GM21526 (cell line): ENCODE results near the gene IQGAP3.
"Not testable (repeated sequence)": the region's sequence is repeated elsewhere in the genome, so short reads cannot be mapped to it uniquely, and the experiment has no call there.

Experiments
- ATAC-seq: cut with Tn5 transposase; IDR thresholded peaks from one replicate; pipeline ENCODE4 v1.9.1; 2021; ENCODE audit warnings: moderate library complexity; ENCODE audit not compliant: unreplicated experiment, low FRiP score

IQGAP3 gene

GRCh38 chr1:156577550-156577949 lies 5.2 kb upstream of the IQGAP3 start:
- ATAC-seq: no peak

- no peak for ATAC-seq
Observed at GRCh38 chr1:156574039-156574633, 1.8 kb upstream of the IQGAP3 start.

GRCh38 chr1:156572663-156573018 lies 276 bp upstream of the IQGAP3 start:
- no peak for ATAC-seq

- ATAC-seq: no peak
Observed at GRCh38 chr1:156571261-156571852, 1.0 kb downstream of the IQGAP3 start.

GRCh38 chr1:156566436-156566835 lies 5.9 kb downstream of the IQGAP3 start:
- ATAC-seq: no peak

GRCh38 chr1:156565519-156565918 lies 6.8 kb downstream of the IQGAP3 start:
- no peak for ATAC-seq

- ATAC-seq: no peak
Observed at GRCh38 chr1:156560585-156561163, 11.7 kb downstream of the IQGAP3 start.

GRCh38 chr1:156559797-156560385 lies 12.5 kb downstream of the IQGAP3 start:
- ATAC-seq: no peak

GRCh38 chr1:156559086-156559796 lies 13.1 kb downstream of the IQGAP3 start:
- no peak for ATAC-seq

- no peak for ATAC-seq
Observed at GRCh38 chr1:156556354-156556753, 16.0 kb downstream of the IQGAP3 start.

- ATAC-seq: no peak
Observed at GRCh38 chr1:156555715-156556114, 16.6 kb downstream of the IQGAP3 start.

GRCh38 chr1:156554971-156555370 lies 17.4 kb downstream of the IQGAP3 start:
- ATAC-seq: no peak

- no peak for ATAC-seq
Observed at GRCh38 chr1:156553860-156554485, 18.4 kb downstream of the IQGAP3 start.

- ATAC-seq: not testable (repeated sequence)
Observed at GRCh38 chr1:156552937-156553336, 19.4 kb downstream of the IQGAP3 start.

- no peak for ATAC-seq
Observed at GRCh38 chr1:156552518-156552917, 19.8 kb downstream of the IQGAP3 start.

- no peak for ATAC-seq
Observed at GRCh38 chr1:156551869-156552268, 20.5 kb downstream of the IQGAP3 start.

- ATAC-seq: no peak
Observed at GRCh38 chr1:156551066-156551643, 21.2 kb downstream of the IQGAP3 start.

GRCh38 chr1:156550346-156550745 lies 22.0 kb downstream of the IQGAP3 start:
- no peak for ATAC-seq

GRCh38 chr1:156549831-156550230 lies 22.5 kb downstream of the IQGAP3 start:
- no peak for ATAC-seq

- no peak for ATAC-seq
Observed at GRCh38 chr1:156549390-156549789, 23.0 kb downstream of the IQGAP3 start.
